Keratinocyte (primary cell): ENCODE measurements around the gene RAB30.

ENCODE experiments used
- CTCF ChIP-seq, 3 experiments: IDR thresholded peaks in 1 of 3; conservative IDR thresholded peaks in 1 of 3; optimal IDR thresholded peaks in 1 of 3; 2 replicates in 2 of 3; 3 replicates in 1 of 3; pipeline versions ENCODE3 to v1.5.1; 2011; ENCODE audit warnings: low read length in 3 of 3, mild to moderate bottlenecking in 3 of 3, moderate library complexity in 2 of 3, control low read depth in 1 of 3, inconsistent platforms in 1 of 3; ENCODE audit not compliant: insufficient read depth in 2 of 3; ENCODE audit errors: extremely low read depth in 1 of 3
- EZH2 ChIP-seq: IDR thresholded peaks from one replicate; pipeline ENCODE4 v1.6.1; 2012; ENCODE audit warnings: inconsistent platforms, mild to moderate bottlenecking, low read length, moderate library complexity

GRCh38 chr11:83079820-83080219 lies 8.1 kb upstream of the RAB30 start:
- TF ChIP-seq CTCF (optimal IDR thresholded peaks at IDR 0.05 in 1 of 3, IDR thresholded peaks at IDR 0.05 in 1 of 3, conservative IDR thresholded peaks at IDR 0.05 in 1 of 3; ENCODE audit: extremely low read depth in 1 of 3, insufficient read depth in 2 of 3, low read length in 3 of 3) (no peak), EZH2 (no peak)
